OCI-LY3 (cell line): ENCODE data around the gene SIRT2.
"Not testable (repeated sequence)": the region's sequence is repeated elsewhere in the genome, so short reads cannot be mapped to it uniquely, and the experiment has no call there.

ENCODE experiments used
- H2AFZ ChIP-seq: fragments of 200-600, 300-600 bp; shearing (Covaris generic); 2 replicates; pipeline ENCODE4 v1.6.0; 2014; ENCODE audit warnings: antibody characterized with exemption, low read depth, low read length
- H3K27ac ChIP-seq: fragments of 200-600, 300-600 bp; sonication (generic); 2 replicates; pipeline ENCODE4 v1.5.1; 2014; ENCODE audit warnings: mild to moderate bottlenecking, low read length, moderate library complexity, mixed read lengths
- H3K27me3 ChIP-seq: fragments of 200-600, 300-600 bp; sonication (generic); 2 replicates; pipeline ENCODE4 v1.6.1; 2014; ENCODE audit warnings: low read depth, low read length, mixed read lengths
- H3K36me3 ChIP-seq: fragments of 200-600, 300-600 bp; sonication (generic); replicated peaks from 2 replicates; pipeline ENCODE3; 2014; ENCODE audit warnings: low read depth, low read length, mixed read lengths
- H3K4me1 ChIP-seq: fragments of 300-600, 200-600 bp; sonication (generic); 2 replicates; pipeline ENCODE4 v1.6.1; 2014; ENCODE audit warnings: low read length, mixed read lengths
- H3K4me2 ChIP-seq: fragments of 200-600, 300-600 bp; sonication (generic); 2 replicates; pipeline ENCODE4 v1.6.1; 2014; ENCODE audit warnings: low read length, mixed read lengths
- H3K4me3 ChIP-seq: fragments of 300-600, 200-600 bp; sonication (generic); 2 replicates; pipeline ENCODE4 v1.5.1; 2014; ENCODE audit warnings: antibody characterized with exemption, mild to moderate bottlenecking, low read length, moderate library complexity
- H3K79me2 ChIP-seq: fragments of 300-600, 200-600 bp; shearing (Covaris generic); 2 replicates; pipeline ENCODE4 v1.6.1; 2014; ENCODE audit warnings: mild to moderate bottlenecking, low read length, mixed read lengths
- H3K9ac ChIP-seq: fragments of 300-600, 200-600 bp; shearing (Covaris generic); 2 replicates; pipeline ENCODE4 v1.6.0; 2014; ENCODE audit warnings: mild to moderate bottlenecking, low read length, moderate library complexity
- H3K9me3 ChIP-seq: fragments of 200-600, 300-600 bp; shearing (Covaris generic); 2 replicates; pipeline ENCODE4 v1.6.1; 2014; ENCODE audit warnings: low read length, mixed read lengths; ENCODE audit not compliant: insufficient read depth
- H4K20me1 ChIP-seq: fragments of 200-600, 300-600 bp; sonication (generic); 2 replicates; pipeline ENCODE4 v1.6.1; 2016; ENCODE audit warnings: low read length, mixed read lengths; ENCODE audit not compliant: insufficient read depth
- EZH2phosphoT487 ChIP-seq: fragments of 200-600 bp; shearing (Covaris generic); IDR thresholded peaks from 2 replicates; pipeline ENCODE4 v1.6.1; 2018; ENCODE audit warnings: antibody characterized with exemption, mixed run types, low read depth
- TF ChIP-seq, protein P1 (sequence below): fragments of 200-600, 300-600 bp; sonication (generic); IDR thresholded peaks from 2 replicates; pipeline ENCODE4 v1.5.1; 2014; ENCODE audit warnings: antibody characterized with exemption, low read length, low read depth

The SIRT2 gene

GRCh38 chr19:38867171-38867780 lies 32.1 kb downstream of the SIRT2 start:
- TF ChIP-seq EZH2phosphoT487, result no peak
- TF ChIP-seq, protein P1, sequence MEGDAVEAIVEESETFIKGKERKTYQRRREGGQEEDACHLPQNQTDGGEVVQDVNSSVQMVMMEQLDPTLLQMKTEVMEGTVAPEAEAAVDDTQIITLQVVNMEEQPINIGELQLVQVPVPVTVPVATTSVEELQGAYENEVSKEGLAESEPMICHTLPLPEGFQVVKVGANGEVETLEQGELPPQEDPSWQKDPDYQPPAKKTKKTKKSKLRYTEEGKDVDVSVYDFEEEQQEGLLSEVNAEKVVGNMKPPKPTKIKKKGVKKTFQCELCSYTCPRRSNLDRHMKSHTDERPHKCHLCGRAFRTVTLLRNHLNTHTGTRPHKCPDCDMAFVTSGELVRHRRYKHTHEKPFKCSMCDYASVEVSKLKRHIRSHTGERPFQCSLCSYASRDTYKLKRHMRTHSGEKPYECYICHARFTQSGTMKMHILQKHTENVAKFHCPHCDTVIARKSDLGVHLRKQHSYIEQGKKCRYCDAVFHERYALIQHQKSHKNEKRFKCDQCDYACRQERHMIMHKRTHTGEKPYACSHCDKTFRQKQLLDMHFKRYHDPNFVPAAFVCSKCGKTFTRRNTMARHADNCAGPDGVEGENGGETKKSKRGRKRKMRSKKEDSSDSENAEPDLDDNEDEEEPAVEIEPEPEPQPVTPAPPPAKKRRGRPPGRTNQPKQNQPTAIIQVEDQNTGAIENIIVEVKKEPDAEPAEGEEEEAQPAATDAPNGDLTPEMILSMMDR, result no peak
- Histone ChIP-seq H3K79me2 (no peaks in the 10 kb centered on the region), H3K4me2 (no peak overlapping the region)

DNA sequence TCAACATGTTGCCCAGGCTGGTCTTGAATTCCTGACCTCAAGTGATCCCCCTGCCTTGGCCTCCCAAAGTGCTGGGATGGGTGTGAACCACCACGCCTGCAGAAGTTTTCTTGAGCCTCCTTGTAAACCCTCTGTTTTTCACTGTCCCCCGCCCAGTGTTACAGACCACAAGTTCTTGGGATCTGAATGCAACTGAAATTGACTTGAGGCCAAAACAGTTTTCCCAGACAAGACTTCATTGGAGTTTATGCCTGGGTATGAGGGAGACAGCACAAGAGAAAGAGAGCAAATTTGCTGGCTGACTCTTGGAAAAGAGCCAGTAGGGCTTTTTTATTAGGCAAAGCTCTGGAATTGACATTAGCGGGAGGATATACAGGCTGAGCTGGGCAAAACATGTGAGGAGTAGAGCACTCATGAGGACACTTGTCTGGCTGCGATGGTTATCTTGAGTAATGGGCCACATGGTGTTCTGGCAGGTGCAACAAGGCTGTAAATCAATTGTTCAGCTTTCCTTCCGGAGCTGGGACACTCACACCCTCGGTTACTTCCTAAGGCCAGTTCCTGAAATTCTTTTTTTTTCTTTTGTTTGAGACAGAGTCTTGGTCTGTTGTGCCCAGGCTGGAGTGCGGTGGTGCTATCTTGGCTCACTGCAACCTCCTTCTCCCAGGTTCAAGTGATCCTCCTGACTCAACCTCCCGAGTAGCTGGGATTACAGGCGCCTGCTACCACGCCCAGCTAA lies 36.9 kb downstream of the SIRT2 start:
- peaks cover 57% of the 10 kb centered on the region for H3K4me1 ChIP-seq
- no peak overlapping the region for H3K4me2 ChIP-seq
- no peak overlapping the region for H2AFZ ChIP-seq
- H4K20me1 ChIP-seq, result no peaks in the 10 kb centered on the region
- H3K27me3 ChIP-seq, result no peaks in the 10 kb centered on the region
- no peak overlapping the region for H3K27ac ChIP-seq
- TF ChIP-seq, protein P1, result no peak
- peaks cover 9% of the 10 kb centered on the region for H3K36me3 ChIP-seq
- H3K4me3 ChIP-seq, result no peak overlapping the region
- H3K9me3 ChIP-seq, result peaks cover 11% of the 10 kb centered on the region; the same call in 1 of the 2 replicates
- H3K9ac ChIP-seq, result no peak overlapping the region
- H3K79me2 ChIP-seq, result no peaks in the 10 kb centered on the region

More at GRCh38 chr19:38867171-38867780, 32.1 kb downstream of the SIRT2 start:
- H4K20me1 ChIP-seq, result no peaks in the 10 kb centered on the region
- H3K4me1 ChIP-seq, result peaks cover 40% of the 10 kb centered on the region
- no peak overlapping the region for H3K9ac ChIP-seq
- peaks cover 9% of the 10 kb centered on the region for H3K36me3 ChIP-seq
- H3K27me3 ChIP-seq, result no peaks in the 10 kb centered on the region
- H3K4me3 ChIP-seq, result no peak overlapping the region
- peaks cover 11% of the 10 kb centered on the region; the same call in 1 of the 2 replicates for H3K9me3 ChIP-seq
- no peak overlapping the region for H3K27ac ChIP-seq
- no peak overlapping the region for H2AFZ ChIP-seq

DNA sequence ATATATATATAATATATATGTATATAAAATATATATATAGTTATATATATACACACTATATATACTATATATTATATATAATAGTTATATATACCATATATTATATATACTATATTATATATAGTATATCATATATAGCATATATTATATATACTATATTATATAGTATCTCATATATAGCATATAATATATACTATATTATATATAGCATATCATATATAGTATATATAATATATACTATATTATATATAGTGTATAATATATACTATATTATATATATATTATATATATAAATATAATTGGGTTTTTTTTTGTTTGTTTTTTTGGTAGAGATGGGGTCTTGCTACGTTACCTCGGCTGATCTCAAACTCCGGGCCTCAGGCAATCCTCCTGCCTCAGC lies 38.0 kb downstream of the SIRT2 start:
- Histone ChIP-seq H3K27ac (no peak overlapping the region), H3K9ac (no peak overlapping the region), H3K27me3 (no peaks in the 10 kb centered on the region), H4K20me1 (no peaks in the 10 kb centered on the region), H2AFZ (no peak overlapping the region), H3K36me3 (peaks cover 9% of the 10 kb centered on the region), H3K9me3 (peaks cover 16% of the 10 kb centered on the region; the same call in 1 of the 2 replicates), H3K4me3 (no peak overlapping the region), H3K4me1 (peaks cover 67% of the 10 kb centered on the region), H3K79me2 (no peaks in the 10 kb centered on the region), H3K4me2 (no peak overlapping the region)
- TF ChIP-seq, protein P1, result no peak

- H3K36me3 ChIP-seq, H4K20me1 ChIP-seq, H3K79me2 ChIP-seq, H3K27me3 ChIP-seq: not testable (repeated sequence)
- Histone ChIP-seq H3K4me3 (peak overlapping the region; percentile 78), H3K9me3 (peaks cover 10% of the 10 kb centered on the region; the same call in 1 of the 2 replicates), H3K27ac (peak overlapping the region; percentile 64), H2AFZ (peak overlapping the region; percentile 90), H3K4me1 (peaks cover 54% of the 10 kb centered on the region), H3K4me2 (peak overlapping the region; percentile 97), H3K9ac (peak overlapping the region; percentile 74)
Observed at GRCh38 chr19:38859631-38860204, 39.7 kb downstream of the SIRT2 start.
